GM23338 (cell line): ENCODE data around the gene FAT1. TPM values are rescaled to one million over a fixed set of nuclear protein-coding genes. Genes with fewer than 3 reads are reported as not detected.

Experiments
- EZH2 ChIP-seq: fragments of 200-600 bp; sonication (generic); IDR thresholded peaks from one replicate; pipeline ENCODE4 v1.8.0; 2017; ENCODE audit warnings: antibody characterized with exemption, mild to moderate bottlenecking, low read depth; ENCODE audit not compliant: unreplicated experiment
- ZNF114 ChIP-seq: fragments of 250-450 bp; sonication (Bioruptor Pico); IDR thresholded peaks from 2 replicates; pipeline ENCODE4 v1.5.0; 2020; ENCODE audit warnings: mild to moderate bottlenecking, moderate library complexity
- polyA plus RNA-seq: library from polyadenylated mRNA; unstranded; fragments of >200 nt; fragmentation: Nextera tagmentation; extraction: Ambion mirVana; gene quantifications from 2 replicates; pipeline ENCODE4 v1.2.1, GENCODE V29; 2016
- total RNA-seq: library from RNA; depleted of rRNA; stranded (reverse); fragments of >200 nt; shearing (Covaris generic); gene quantifications from 2 replicates; pipeline ENCODE4 v1.2.3, GENCODE V29; 2014
- TF ChIP-seq, protein P1 (sequence below): fragments of 250-450 bp; sonication (Bioruptor Pico); IDR thresholded peaks from 2 replicates; pipeline ENCODE4 v1.5.0; 2020; ENCODE audit warnings: mild to moderate bottlenecking, moderate library complexity
- TF ChIP-seq, protein P2 (sequence below): IDR thresholded peaks from one replicate; pipeline ENCODE4 v1.6.1; 2018; ENCODE audit warnings: antibody characterized with exemption; ENCODE audit not compliant: unreplicated experiment

Gene FAT1
- total and polyA plus RNA-seq, 2 experiments from 2014 or later = 37.6 to 137 TPM

DNA sequence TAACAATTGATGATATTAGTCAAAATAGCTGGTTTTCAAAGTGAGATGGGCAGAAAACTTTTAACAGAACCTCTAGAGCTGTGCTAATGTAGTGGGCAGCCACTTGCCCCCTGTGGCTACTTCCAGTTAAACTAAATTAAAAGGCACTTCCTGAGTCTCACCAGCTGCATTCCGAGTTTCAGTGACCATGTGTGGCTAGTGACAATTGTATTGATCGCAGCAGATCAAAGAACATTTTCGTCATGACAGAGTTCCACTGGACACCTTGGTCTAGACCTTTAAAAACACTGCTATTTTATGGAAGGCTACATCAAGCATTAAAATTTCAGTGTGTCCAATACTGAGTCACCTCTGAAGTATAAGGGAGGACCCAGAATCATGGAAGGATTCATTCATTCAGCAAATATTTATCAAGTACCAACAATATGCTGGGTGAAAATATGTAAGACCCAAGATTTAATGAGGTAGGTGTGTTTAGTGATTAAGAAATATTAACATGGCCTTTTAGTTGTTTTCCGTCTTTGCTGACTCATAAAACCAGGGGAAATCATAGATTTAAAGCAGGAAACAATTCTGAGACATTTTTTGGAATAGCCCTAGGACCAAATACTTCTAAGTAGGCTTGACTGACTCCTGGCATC, 5.1 kb upstream of the FAT1 start (continued):
- TF ChIP-seq, protein P1, sequence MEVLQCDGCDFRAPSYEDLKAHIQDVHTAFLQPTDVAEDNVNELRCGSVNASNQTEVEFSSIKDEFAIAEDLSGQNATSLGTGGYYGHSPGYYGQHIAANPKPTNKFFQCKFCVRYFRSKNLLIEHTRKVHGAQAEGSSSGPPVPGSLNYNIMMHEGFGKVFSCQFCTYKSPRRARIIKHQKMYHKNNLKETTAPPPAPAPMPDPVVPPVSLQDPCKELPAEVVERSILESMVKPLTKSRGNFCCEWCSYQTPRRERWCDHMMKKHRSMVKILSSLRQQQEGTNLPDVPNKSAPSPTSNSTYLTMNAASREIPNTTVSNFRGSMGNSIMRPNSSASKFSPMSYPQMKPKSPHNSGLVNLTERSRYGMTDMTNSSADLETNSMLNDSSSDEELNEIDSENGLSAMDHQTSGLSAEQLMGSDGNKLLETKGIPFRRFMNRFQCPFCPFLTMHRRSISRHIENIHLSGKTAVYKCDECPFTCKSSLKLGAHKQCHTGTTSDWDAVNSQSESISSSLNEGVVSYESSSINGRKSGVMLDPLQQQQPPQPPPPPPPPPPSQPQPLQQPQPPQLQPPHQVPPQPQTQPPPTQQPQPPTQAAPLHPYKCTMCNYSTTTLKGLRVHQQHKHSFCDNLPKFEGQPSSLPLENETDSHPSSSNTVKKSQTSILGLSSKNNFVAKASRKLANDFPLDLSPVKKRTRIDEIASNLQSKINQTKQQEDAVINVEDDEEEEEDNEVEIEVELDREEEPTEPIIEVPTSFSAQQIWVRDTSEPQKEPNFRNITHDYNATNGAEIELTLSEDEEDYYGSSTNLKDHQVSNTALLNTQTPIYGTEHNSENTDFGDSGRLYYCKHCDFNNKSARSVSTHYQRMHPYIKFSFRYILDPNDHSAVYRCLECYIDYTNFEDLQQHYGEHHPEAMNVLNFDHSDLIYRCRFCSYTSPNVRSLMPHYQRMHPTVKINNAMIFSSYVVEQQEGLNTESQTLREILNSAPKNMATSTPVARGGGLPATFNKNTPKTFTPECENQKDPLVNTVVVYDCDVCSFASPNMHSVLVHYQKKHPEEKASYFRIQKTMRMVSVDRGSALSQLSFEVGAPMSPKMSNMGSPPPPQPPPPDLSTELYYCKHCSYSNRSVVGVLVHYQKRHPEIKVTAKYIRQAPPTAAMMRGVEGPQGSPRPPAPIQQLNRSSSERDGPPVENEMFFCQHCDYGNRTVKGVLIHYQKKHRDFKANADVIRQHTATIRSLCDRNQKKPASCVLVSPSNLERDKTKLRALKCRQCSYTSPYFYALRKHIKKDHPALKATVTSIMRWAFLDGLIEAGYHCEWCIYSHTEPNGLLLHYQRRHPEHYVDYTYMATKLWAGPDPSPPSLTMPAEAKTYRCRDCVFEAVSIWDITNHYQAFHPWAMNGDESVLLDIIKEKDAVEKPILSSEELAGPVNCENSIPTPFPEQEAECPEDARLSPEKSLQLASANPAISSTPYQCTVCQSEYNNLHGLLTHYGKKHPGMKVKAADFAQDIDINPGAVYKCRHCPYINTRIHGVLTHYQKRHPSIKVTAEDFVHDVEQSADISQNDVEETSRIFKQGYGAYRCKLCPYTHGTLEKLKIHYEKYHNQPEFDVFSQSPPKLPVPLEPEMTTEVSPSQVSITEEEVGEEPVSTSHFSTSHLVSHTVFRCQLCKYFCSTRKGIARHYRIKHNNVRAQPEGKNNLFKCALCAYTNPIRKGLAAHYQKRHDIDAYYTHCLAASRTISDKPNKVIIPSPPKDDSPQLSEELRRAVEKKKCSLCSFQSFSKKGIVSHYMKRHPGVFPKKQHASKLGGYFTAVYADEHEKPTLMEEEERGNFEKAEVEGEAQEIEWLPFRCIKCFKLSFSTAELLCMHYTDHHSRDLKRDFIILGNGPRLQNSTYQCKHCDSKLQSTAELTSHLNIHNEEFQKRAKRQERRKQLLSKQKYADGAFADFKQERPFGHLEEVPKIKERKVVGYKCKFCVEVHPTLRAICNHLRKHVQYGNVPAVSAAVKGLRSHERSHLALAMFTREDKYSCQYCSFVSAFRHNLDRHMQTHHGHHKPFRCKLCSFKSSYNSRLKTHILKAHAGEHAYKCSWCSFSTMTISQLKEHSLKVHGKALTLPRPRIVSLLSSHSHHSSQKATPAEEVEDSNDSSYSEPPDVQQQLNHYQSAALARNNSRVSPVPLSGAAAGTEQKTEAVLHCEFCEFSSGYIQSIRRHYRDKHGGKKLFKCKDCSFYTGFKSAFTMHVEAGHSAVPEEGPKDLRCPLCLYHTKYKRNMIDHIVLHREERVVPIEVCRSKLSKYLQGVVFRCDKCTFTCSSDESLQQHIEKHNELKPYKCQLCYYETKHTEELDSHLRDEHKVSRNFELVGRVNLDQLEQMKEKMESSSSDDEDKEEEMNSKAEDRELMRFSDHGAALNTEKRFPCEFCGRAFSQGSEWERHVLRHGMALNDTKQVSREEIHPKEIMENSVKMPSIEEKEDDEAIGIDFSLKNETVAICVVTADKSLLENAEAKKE (CRISPR knock-in tag) = no peak
- TF ChIP-seq, protein P2, sequence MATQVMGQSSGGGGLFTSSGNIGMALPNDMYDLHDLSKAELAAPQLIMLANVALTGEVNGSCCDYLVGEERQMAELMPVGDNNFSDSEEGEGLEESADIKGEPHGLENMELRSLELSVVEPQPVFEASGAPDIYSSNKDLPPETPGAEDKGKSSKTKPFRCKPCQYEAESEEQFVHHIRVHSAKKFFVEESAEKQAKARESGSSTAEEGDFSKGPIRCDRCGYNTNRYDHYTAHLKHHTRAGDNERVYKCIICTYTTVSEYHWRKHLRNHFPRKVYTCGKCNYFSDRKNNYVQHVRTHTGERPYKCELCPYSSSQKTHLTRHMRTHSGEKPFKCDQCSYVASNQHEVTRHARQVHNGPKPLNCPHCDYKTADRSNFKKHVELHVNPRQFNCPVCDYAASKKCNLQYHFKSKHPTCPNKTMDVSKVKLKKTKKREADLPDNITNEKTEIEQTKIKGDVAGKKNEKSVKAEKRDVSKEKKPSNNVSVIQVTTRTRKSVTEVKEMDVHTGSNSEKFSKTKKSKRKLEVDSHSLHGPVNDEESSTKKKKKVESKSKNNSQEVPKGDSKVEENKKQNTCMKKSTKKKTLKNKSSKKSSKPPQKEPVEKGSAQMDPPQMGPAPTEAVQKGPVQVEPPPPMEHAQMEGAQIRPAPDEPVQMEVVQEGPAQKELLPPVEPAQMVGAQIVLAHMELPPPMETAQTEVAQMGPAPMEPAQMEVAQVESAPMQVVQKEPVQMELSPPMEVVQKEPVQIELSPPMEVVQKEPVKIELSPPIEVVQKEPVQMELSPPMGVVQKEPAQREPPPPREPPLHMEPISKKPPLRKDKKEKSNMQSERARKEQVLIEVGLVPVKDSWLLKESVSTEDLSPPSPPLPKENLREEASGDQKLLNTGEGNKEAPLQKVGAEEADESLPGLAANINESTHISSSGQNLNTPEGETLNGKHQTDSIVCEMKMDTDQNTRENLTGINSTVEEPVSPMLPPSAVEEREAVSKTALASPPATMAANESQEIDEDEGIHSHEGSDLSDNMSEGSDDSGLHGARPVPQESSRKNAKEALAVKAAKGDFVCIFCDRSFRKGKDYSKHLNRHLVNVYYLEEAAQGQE = no peak
- no peak for TF ChIP-seq EZH2
- TF ChIP-seq ZNF114 = no peak
